IMR-90 (cell line): ENCODE measurements around the gene ST8SIA6. TPM values are rescaled to one million over a fixed set of nuclear protein-coding genes. Genes with fewer than 3 reads are reported as not detected.

Experiments used
- ATAC-seq: fragments of 200-7000 bp; cut with Tn5 transposase; 2 replicates; pipeline ENCODE4 v1.9.1; 2020; ENCODE audit warnings: low read depth, mild to moderate bottlenecking, moderate library complexity
- BruUV-seq: library from RNA; stranded (reverse); fragments of 400-500 nt; replicated peaks from 2 replicates; lab custom pipeline; 2021; lab: Mats Ljungman, UMichigan
- CTCF ChIA-PET: fragments of 300-600 bp; formaldehyde crosslinking; extraction: SDS; loops from one replicate; lab custom pipeline; 2021; ENCODE audit warnings: antibody characterized with exemption; lab: Yijun Ruan, JAX
- POLR2A ChIA-PET: fragments of 300-600 bp; sonication (Branson Sonifier 250); formaldehyde crosslinking; loops from one replicate; lab custom pipeline; 2022; ENCODE audit warnings: antibody characterized with exemption; ENCODE audit not compliant: unreplicated experiment; lab: Charles Lee
- DNase-seq: peaks from one replicate; pipeline ENCODE4 v3.0.0; 2013
- H2AFZ ChIP-seq: replicated peaks from 2 replicates; pipeline ENCODE3; 2013; ENCODE audit warnings: low read length, mild to moderate bottlenecking; ENCODE audit not compliant: poor library complexity
- H2AK5ac ChIP-seq: 2 replicates; pipeline ENCODE4 v1.6.1; 2013; ENCODE audit warnings: low read depth, low read length, inconsistent platforms
- H2AK9ac ChIP-seq: replicated peaks from 2 replicates; pipeline ENCODE3; 2013; ENCODE audit warnings: mild to moderate bottlenecking, low read depth, low read length, moderate library complexity; ENCODE audit not compliant: poor library complexity
- H2BK120ac ChIP-seq: 2 replicates; pipeline ENCODE4 v1.6.1; 2013; ENCODE audit warnings: low read depth, low read length, inconsistent platforms
- H2BK15ac ChIP-seq: 3 replicates; pipeline ENCODE4 v1.6.1; 2013; ENCODE audit warnings: low read depth, low read length, inconsistent platforms
- H2BK20ac ChIP-seq: 2 replicates; pipeline ENCODE4 v1.6.1; 2013; ENCODE audit warnings: low read depth, mild to moderate bottlenecking, inconsistent platforms, low read length, moderate library complexity
- H2BK5ac ChIP-seq: 2 replicates; pipeline ENCODE4 v1.6.1; 2013; ENCODE audit warnings: mild to moderate bottlenecking, low read depth, low read length, inconsistent platforms; ENCODE audit not compliant: poor library complexity, severe bottlenecking
- H3K14ac ChIP-seq: replicated peaks from 2 replicates; pipeline ENCODE4 v1.6.1; 2013; ENCODE audit warnings: low read depth, low read length, inconsistent platforms
- H3K18ac ChIP-seq: 2 replicates; pipeline ENCODE4 v1.6.1; 2013; ENCODE audit warnings: low read depth, low read length, control low read depth
- H3K23ac ChIP-seq: 2 replicates; pipeline ENCODE4 v1.6.1; 2013; ENCODE audit warnings: low read depth, low read length, inconsistent platforms
- H3K27ac ChIP-seq: 2 replicates; pipeline ENCODE4 v1.5.1; 2013; ENCODE audit warnings: mild to moderate bottlenecking, control low read depth, low read length; ENCODE audit not compliant: insufficient read depth
- H3K27me3 ChIP-seq: 2 replicates; pipeline ENCODE4 v1.6.1; 2013; ENCODE audit warnings: low read length; ENCODE audit not compliant: control insufficient read depth, insufficient read depth
- H3K36me3 ChIP-seq: 2 replicates; pipeline ENCODE4 v1.6.1; 2013; ENCODE audit warnings: low read length, mixed read lengths; ENCODE audit not compliant: control insufficient read depth, insufficient read depth
- H3K4ac ChIP-seq: 2 replicates; pipeline ENCODE4 v1.6.1; 2013; ENCODE audit warnings: low read depth, low read length, inconsistent platforms
- H3K4me1 ChIP-seq: 2 replicates; pipeline ENCODE4 v1.6.1; 2013; ENCODE audit warnings: low read length, mixed read lengths; ENCODE audit not compliant: control insufficient read depth, insufficient read depth
- H3K4me2 ChIP-seq: 2 replicates; pipeline ENCODE4 v1.6.1; 2013; ENCODE audit warnings: low read depth, mild to moderate bottlenecking, control low read depth, low read length, moderate library complexity
- H3K4me3 ChIP-seq: 2 replicates; pipeline ENCODE4 v1.5.1; 2013; ENCODE audit warnings: low read depth, mild to moderate bottlenecking, control low read depth, low read length, moderate library complexity; ENCODE audit not compliant: insufficient read depth
- H3K56ac ChIP-seq: 2 replicates; pipeline ENCODE4 v1.6.1; 2013; ENCODE audit warnings: low read length, inconsistent platforms; ENCODE audit not compliant: insufficient read depth; ENCODE audit errors: extremely low read depth
- H3K79me1 ChIP-seq, 2 experiments: 2 replicates each; pipeline ENCODE4 v1.6.1; 2013; ENCODE audit warnings: low read length in 2 of 2, inconsistent platforms in 1 of 2, low read depth in 1 of 2
- H3K9ac ChIP-seq: 2 replicates; pipeline ENCODE4 v1.6.1; 2013; ENCODE audit warnings: low read depth, low read length, control low read depth
- H3K9me1 ChIP-seq: 2 replicates; pipeline ENCODE4 v1.6.1; 2013; ENCODE audit warnings: low read length, inconsistent platforms; ENCODE audit not compliant: insufficient read depth
- H3K9me3 ChIP-seq: 2 replicates; pipeline ENCODE4 v1.6.1; 2013; ENCODE audit warnings: low read length; ENCODE audit not compliant: control insufficient read depth, insufficient read depth
- H4K20me1 ChIP-seq: 2 replicates; pipeline ENCODE4 v1.6.1; 2013; ENCODE audit warnings: low read length, inconsistent platforms; ENCODE audit not compliant: insufficient read depth
- H4K5ac ChIP-seq: 2 replicates; pipeline ENCODE4 v1.6.1; 2013; ENCODE audit warnings: mild to moderate bottlenecking, low read depth, low read length, control low read depth
- H4K8ac ChIP-seq, 2 experiments: 2 replicates each; pipeline ENCODE4 v1.6.1; 2013; ENCODE audit warnings: low read depth in 2 of 2, low read length in 2 of 2, control low read depth in 1 of 2, inconsistent platforms in 1 of 2
- H4K91ac ChIP-seq: 2 replicates; pipeline ENCODE4 v1.6.1; 2013; ENCODE audit warnings: low read depth, low read length, inconsistent platforms; ENCODE audit not compliant: insufficient read depth
- BHLHE40 ChIP-seq: fragments of 150-350 bp; IDR thresholded peaks from 2 replicates; pipeline ENCODE4 v1.6.1; 2016; ENCODE audit warnings: mild to moderate bottlenecking, low read depth, low read length
- CEBPB ChIP-seq: IDR thresholded peaks from 2 replicates; pipeline ENCODE4 v1.6.1; 2012; ENCODE audit warnings: low read depth, low read length, improper control_type of control experiment
- CHD1 ChIP-seq: IDR thresholded peaks from 2 replicates; pipeline ENCODE4 v1.6.1; 2012; ENCODE audit warnings: low read depth, low read length, improper control_type of control experiment
- ELK1 ChIP-seq: fragments of 150-350 bp; IDR thresholded peaks from 2 replicates; pipeline ENCODE4 v1.6.1; 2016; ENCODE audit warnings: low read depth, mild to moderate bottlenecking, low read length, moderate library complexity, borderline replicate concordance
- FOS ChIP-seq: fragments of 150-350 bp; IDR thresholded peaks from 2 replicates; pipeline ENCODE4 v1.6.1; 2016; ENCODE audit warnings: low read depth, low read length
- MAFK ChIP-seq: IDR thresholded peaks from 2 replicates; pipeline ENCODE4 v1.6.1; 2012; ENCODE audit warnings: low read depth, low read length, improper control_type of control experiment
- MAZ ChIP-seq: IDR thresholded peaks from 2 replicates; pipeline ENCODE4 v1.6.1; 2012; ENCODE audit warnings: low read depth, mild to moderate bottlenecking, low read length, improper control_type of control experiment, moderate library complexity, borderline replicate concordance
- MXI1 ChIP-seq: IDR thresholded peaks from 2 replicates; pipeline ENCODE4 v1.6.1; 2012; ENCODE audit warnings: low read depth, mild to moderate bottlenecking, low read length, moderate library complexity, borderline replicate concordance
- NFE2L2 ChIP-seq: fragments of 150-350 bp; IDR thresholded peaks from 2 replicates; pipeline ENCODE4 v1.6.1; 2016; ENCODE audit warnings: low read depth, mild to moderate bottlenecking, low read length
- POLR2A ChIP-seq: IDR thresholded peaks from 2 replicates; pipeline ENCODE4 v1.6.1; 2012; ENCODE audit warnings: mild to moderate bottlenecking, low read depth, low read length
- RCOR1 ChIP-seq: IDR thresholded peaks from 2 replicates; pipeline ENCODE4 v1.6.1; 2012; ENCODE audit warnings: mild to moderate bottlenecking, low read length, improper control_type of control experiment; ENCODE audit not compliant: insufficient replicate concordance
- RFX5 ChIP-seq: IDR thresholded peaks from 2 replicates; pipeline ENCODE4 v1.8.0; 2012; ENCODE audit warnings: low read depth, mild to moderate bottlenecking, low read length, moderate library complexity
- SMC3 ChIP-seq: fragments of 150-350 bp; IDR thresholded peaks from 2 replicates; pipeline ENCODE4 v1.6.1; 2016; ENCODE audit warnings: low read depth, mild to moderate bottlenecking, antibody characterized with exemption, low read length, moderate library complexity
- USF2 ChIP-seq: fragments of 150-350 bp; IDR thresholded peaks from 2 replicates; pipeline ENCODE4 v1.6.1; 2017; ENCODE audit warnings: mild to moderate bottlenecking, antibody characterized with exemption, low read length, low read depth
- WGBS, 2 experiments: methylation state at CpG; one replicate each; pipeline versions ENCODE4 v1.1.5 to v1.1.7; 2013; ENCODE audit warnings: missing lambda C conversion rate in 2 of 2; ENCODE audit not compliant: insufficient read length in 1 of 2; ENCODE audit errors: extremely low coverage in 2 of 2; 5-methylcytosine and 5-hydroxymethylcytosine counted together
- dilution Hi-C: fragments of 300-500 bp; cut with HindIII; formaldehyde crosslinking; loops from one replicate; pipeline ENCODE4 v1.14.3; 2018; ENCODE audit warnings: low sequenced_read_pairs; ENCODE audit not compliant: unreplicated experiment
- in situ Hi-C: fragments of 300-500 bp; cut with MboI; formaldehyde crosslinking; loops from 3 replicates; pipeline ENCODE4 v1.14.3; 2019; ENCODE audit warnings: low sequenced_read_pairs, inconsistent platforms, mixed read lengths
- intact Hi-C: fragments of 100-400 bp; cut with micrococcal nuclease; formaldehyde crosslinking; loops from 2 replicates; pipeline ENCODE4 v1.10.0; 2022
- polyA plus RNA-seq, 3 experiments: library from polyadenylated mRNA; depleted of rRNA; stranded (reverse); fragments of >200 nt; gene quantifications; 2 replicates each; pipeline ENCODE4 v1.2.3, GENCODE V29; 2012; ENCODE audit warnings: low replicate concordance in 1 of 3
- total RNA-seq: library from RNA; depleted of rRNA; stranded (reverse); fragments of >200 nt; gene quantifications from 2 replicates; pipeline ENCODE4 v1.2.3, GENCODE V29; 2012
- TF ChIP-seq, protein P1 (sequence below): conservative IDR thresholded peaks from 2 replicates; pipeline ENCODE4 v1.5.1; 2012; ENCODE audit warnings: mild to moderate bottlenecking, low read depth, low read length, improper control_type of control experiment

The ST8SIA6 gene
- total and polyA plus RNA-seq, 2 of the 4 experiments (the other 2 are of a cell fraction), result 0.10 to 0.18 TPM

- no TSS peak for BruUV-seq
- dilution Hi-C loops, result no loop called here
- peak; percentile 73 for DNase-seq
- TF ChIP-seq MAZ (no peak), NFE2L2 (no peak), CEBPB (no peak), CHD1 (no peak), SMC3 (peak; percentile 80), USF2 (no peak), MXI1 (no peak), RCOR1 (no peak), RFX5 (no peak), FOS (no peak), MAFK (no peak), BHLHE40 (no peak), ELK1 (no peak), POLR2A (no peak)
- TF ChIP-seq, protein P1, sequence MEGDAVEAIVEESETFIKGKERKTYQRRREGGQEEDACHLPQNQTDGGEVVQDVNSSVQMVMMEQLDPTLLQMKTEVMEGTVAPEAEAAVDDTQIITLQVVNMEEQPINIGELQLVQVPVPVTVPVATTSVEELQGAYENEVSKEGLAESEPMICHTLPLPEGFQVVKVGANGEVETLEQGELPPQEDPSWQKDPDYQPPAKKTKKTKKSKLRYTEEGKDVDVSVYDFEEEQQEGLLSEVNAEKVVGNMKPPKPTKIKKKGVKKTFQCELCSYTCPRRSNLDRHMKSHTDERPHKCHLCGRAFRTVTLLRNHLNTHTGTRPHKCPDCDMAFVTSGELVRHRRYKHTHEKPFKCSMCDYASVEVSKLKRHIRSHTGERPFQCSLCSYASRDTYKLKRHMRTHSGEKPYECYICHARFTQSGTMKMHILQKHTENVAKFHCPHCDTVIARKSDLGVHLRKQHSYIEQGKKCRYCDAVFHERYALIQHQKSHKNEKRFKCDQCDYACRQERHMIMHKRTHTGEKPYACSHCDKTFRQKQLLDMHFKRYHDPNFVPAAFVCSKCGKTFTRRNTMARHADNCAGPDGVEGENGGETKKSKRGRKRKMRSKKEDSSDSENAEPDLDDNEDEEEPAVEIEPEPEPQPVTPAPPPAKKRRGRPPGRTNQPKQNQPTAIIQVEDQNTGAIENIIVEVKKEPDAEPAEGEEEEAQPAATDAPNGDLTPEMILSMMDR, result peak; percentile 83
Measured at GRCh38 chr10:17430647-17431355, 23.6 kb downstream of the ST8SIA6 start.

More at GRCh38 chr10:17430647-17431355, 23.6 kb downstream of the ST8SIA6 start:
- no CpG with 5 or more reads among the region's 7 CpGs for WGBS, 2 experiments
- in situ Hi-C loops (no loop called here), intact Hi-C loops (loop anchor here (1.0 to 5.0 kb wide), 3 partner anchors 166 to 602 kb away; no protein-coding TSS in a partner anchor)
- H3K27ac ChIP-seq, result no peak overlapping the region
- H3K9ac ChIP-seq, result no peak overlapping the region
- no peak overlapping the region for H3K18ac ChIP-seq
- no peak overlapping the region for H3K56ac ChIP-seq
- H3K9me1 ChIP-seq, result no peaks in the 10 kb centered on the region
- no peak overlapping the region for H2BK120ac ChIP-seq
- no peaks in the 10 kb centered on the region for H4K20me1 ChIP-seq
- H3K4me3 ChIP-seq, result no peak overlapping the region
- no peak overlapping the region for H3K23ac ChIP-seq
- ChIA-PET CTCF (interaction anchor here (1.0 to 1.4 kb wide), 3 partner anchors 9 to 268 kb away, joined by 3 to 4 read pairs (median 3); no protein-coding TSS in a partner anchor), POLR2A (interaction anchor here (0.5 kb wide), 1 partner anchor 11 kb away, joined by 3 read pairs; no protein-coding TSS in a partner anchor)
- no peaks in the 10 kb centered on the region for H3K79me1 ChIP-seq
- H2BK20ac ChIP-seq, result no peak overlapping the region
- H3K27me3 ChIP-seq, result peaks cover 26% of the 10 kb centered on the region
- H2BK15ac ChIP-seq, result no peak overlapping the region
- no peak overlapping the region for H2BK5ac ChIP-seq
- no peak overlapping the region for H2AK5ac ChIP-seq
- H4K5ac ChIP-seq, result no peak overlapping the region
- peak; percentile 97 for ATAC-seq
- H3K14ac ChIP-seq, result no peak overlapping the region
- peak overlapping the region; percentile 3 for H2AFZ ChIP-seq
- H3K9me3 ChIP-seq, result no peaks in the 10 kb centered on the region
- H4K91ac ChIP-seq, result no peak overlapping the region
- H3K4me2 ChIP-seq, result no peak overlapping the region
- H3K36me3 ChIP-seq, result no peaks in the 10 kb centered on the region
- no peak overlapping the region for H4K8ac ChIP-seq
- no peak overlapping the region for H3K4ac ChIP-seq
- H2AK9ac ChIP-seq, result no peak overlapping the region
- H3K4me1 ChIP-seq, result peaks cover 2% of the 10 kb centered on the region; the same call in 1 of the 2 replicates
